Stomach smooth muscle (tissue), 2 donors: ENCODE measurements around the gene ZNF423.

Source experiments
- H3K27ac ChIP-seq: one replicate; pipeline ENCODE4 v1.7.0; 2013; ENCODE audit warnings: mild to moderate bottlenecking, low read length, inconsistent platforms
- H3K27me3 ChIP-seq, 2 donors: one replicate each; pipeline ENCODE4 v1.7.0; 2013; ENCODE audit warnings: low read length in 2 of 2; ENCODE audit not compliant: insufficient read depth in 2 of 2, control insufficient read depth in 1 of 2
- H3K36me3 ChIP-seq, 2 donors: one replicate each; pipeline ENCODE4 v1.7.0; 2013; ENCODE audit warnings: low read length in 2 of 2; ENCODE audit not compliant: control insufficient read depth in 2 of 2, insufficient read depth in 2 of 2
- H3K4me1 ChIP-seq: one replicate; pipeline ENCODE4 v1.7.0; 2013; ENCODE audit warnings: low read length; ENCODE audit not compliant: control insufficient read depth, insufficient read depth
- H3K4me3 ChIP-seq, 2 donors: one replicate each; pipeline ENCODE4 v1.7.0; 2013; ENCODE audit warnings: low read length in 2 of 2
- H3K9ac ChIP-seq, 2 donors: one replicate each; pipeline ENCODE4 v1.7.0; 2013; ENCODE audit warnings: low read length in 2 of 2, mild to moderate bottlenecking in 1 of 2
- H3K9me3 ChIP-seq, 2 donors: one replicate each; pipeline ENCODE4 v1.7.0; 2013; ENCODE audit warnings: low read length in 2 of 2; ENCODE audit not compliant: control insufficient read depth in 2 of 2
- donor health status: healthy.
- donor health status: Pancreatic carcinoma.

The ZNF423 gene

DNA sequence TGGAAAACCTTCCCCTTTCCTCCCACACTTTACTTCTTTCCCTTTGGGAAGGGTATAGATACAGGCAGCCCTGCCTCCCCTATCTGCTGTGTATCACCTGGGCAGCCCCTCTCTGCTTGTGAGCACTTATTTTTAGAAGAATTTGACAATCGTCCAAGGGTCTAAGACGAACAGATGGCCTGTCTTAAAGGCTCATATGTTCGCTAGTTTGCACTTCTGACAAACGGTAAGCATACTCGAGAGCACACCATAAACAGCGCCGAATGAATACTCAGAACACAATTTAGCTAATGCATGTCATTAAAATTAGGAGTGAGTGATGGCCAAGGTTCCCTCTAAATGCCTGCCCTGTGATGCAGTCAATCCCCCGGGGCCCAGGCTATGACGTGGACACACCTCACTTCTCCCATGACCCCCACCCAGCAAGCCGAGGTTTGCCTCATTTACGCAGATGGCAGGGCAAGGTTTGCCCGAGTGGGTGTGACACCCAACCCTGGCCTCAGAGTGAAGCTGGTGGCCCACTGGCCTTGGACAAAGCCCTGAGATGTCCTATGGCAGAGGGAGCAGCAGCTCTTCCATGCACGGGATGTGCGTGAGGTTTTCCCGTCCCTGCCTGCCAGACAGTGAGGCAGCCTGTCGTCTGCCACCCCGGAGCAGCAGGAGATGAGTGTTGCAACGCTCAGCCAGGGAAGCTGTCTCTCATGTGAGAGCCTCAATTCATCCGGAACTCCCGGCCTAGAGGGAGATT, 357.1 kb downstream of the ZNF423 start:
- Histone ChIP-seq H3K27ac (no peak overlapping the region), H3K9me3 (no peaks in the 10 kb centered on the region), H3K36me3 (peaks cover 0 to 2% of the 10 kb centered on the region in 2 donors), H3K27me3 (no peaks in the 10 kb centered on the region), H3K9ac (no peak overlapping the region), H3K4me3 (no peak overlapping the region), H3K4me1 (peaks cover 2% of the 10 kb centered on the region)

GRCh38 chr16:49498264-49498663, 357.6 kb downstream of the ZNF423 start:
- Histone ChIP-seq H3K27ac (no peak overlapping the region), H3K36me3 (peaks cover 0 to 2% of the 10 kb centered on the region in 2 donors), H3K27me3 (no peaks in the 10 kb centered on the region), H3K4me1 (peaks cover 2% of the 10 kb centered on the region), H3K4me3 (no peak overlapping the region), H3K9ac (no peak overlapping the region), H3K9me3 (no peaks in the 10 kb centered on the region)

GRCh38 chr16:49497466-49497865, 358.4 kb downstream of the ZNF423 start:
- H3K4me1 ChIP-seq, result peaks cover 5% of the 10 kb centered on the region
- no peak overlapping the region for H3K4me3 ChIP-seq
- no peaks in the 10 kb centered on the region for H3K9me3 ChIP-seq
- peaks cover 0 to 2% of the 10 kb centered on the region in 2 donors for H3K36me3 ChIP-seq
- H3K27me3 ChIP-seq, result no peaks in the 10 kb centered on the region
- H3K27ac ChIP-seq, result no peak overlapping the region
- no peak overlapping the region for H3K9ac ChIP-seq

DNA sequence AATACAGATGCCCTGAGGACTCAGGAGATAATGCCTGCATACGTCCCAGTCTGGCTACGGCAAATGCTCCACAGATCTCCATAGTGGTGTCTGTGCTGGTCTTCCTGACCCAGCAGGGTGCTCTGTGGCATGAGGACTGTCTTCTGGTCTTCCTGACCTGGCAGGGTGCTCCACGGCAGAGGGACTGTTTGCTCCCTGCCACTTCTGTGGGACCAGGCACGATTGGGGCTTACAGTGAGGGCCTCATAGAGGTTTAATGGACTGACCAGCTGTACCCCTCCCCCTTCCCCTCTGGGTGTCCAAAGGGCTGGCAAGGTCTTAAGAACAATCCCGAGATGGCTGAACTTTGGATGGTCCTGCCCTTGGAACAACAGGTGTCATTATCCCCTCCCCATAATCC, 359.3 kb downstream of the ZNF423 start:
- Histone ChIP-seq H3K36me3 (peaks cover 0 to 2% of the 10 kb centered on the region in 2 donors), H3K4me3 (no peak overlapping the region), H3K9me3 (no peaks in the 10 kb centered on the region), H3K27me3 (no peaks in the 10 kb centered on the region), H3K4me1 (peaks cover 9% of the 10 kb centered on the region), H3K9ac (no peak overlapping the region), H3K27ac (no peak overlapping the region)

GRCh38 chr16:49495596-49496355, 360.1 kb downstream of the ZNF423 start:
- Histone ChIP-seq H3K9ac (no peak overlapping the region), H3K27ac (no peak overlapping the region), H3K9me3 (no peaks in the 10 kb centered on the region), H3K36me3 (peaks cover 0 to 2% of the 10 kb centered on the region in 2 donors), H3K4me3 (no peak overlapping the region), H3K4me1 (peaks cover 9% of the 10 kb centered on the region), H3K27me3 (no peaks in the 10 kb centered on the region)

GRCh38 chr16:49494891-49495566, 360.9 kb downstream of the ZNF423 start:
- no peak overlapping the region for H3K9ac ChIP-seq
- no peaks in the 10 kb centered on the region for H3K27me3 ChIP-seq
- no peaks in the 10 kb centered on the region for H3K9me3 ChIP-seq
- H3K36me3 ChIP-seq, result peaks cover 0 to 2% of the 10 kb centered on the region in 2 donors
- H3K4me3 ChIP-seq, result no peak overlapping the region
- peaks cover 9% of the 10 kb centered on the region for H3K4me1 ChIP-seq
- H3K27ac ChIP-seq, result no peak overlapping the region

- H3K9me3 ChIP-seq, result no peaks in the 10 kb centered on the region
- peaks cover 0 to 2% of the 10 kb centered on the region in 2 donors for H3K36me3 ChIP-seq
- H3K4me3 ChIP-seq, result no peak overlapping the region
- no peaks in the 10 kb centered on the region for H3K27me3 ChIP-seq
- H3K27ac ChIP-seq, result no peak overlapping the region
- H3K4me1 ChIP-seq, result peaks cover 9% of the 10 kb centered on the region
- H3K9ac ChIP-seq, result no peak overlapping the region
Measured at GRCh38 chr16:49494474-49494873, 361.4 kb downstream of the ZNF423 start.

GRCh38 chr16:49493836-49494235, 362.1 kb downstream of the ZNF423 start:
- H3K36me3 ChIP-seq, result peaks cover 0 to 2% of the 10 kb centered on the region in 2 donors
- peaks cover 9% of the 10 kb centered on the region for H3K4me1 ChIP-seq
- no peak overlapping the region for H3K9ac ChIP-seq
- no peak overlapping the region for H3K27ac ChIP-seq
- H3K27me3 ChIP-seq, result no peaks in the 10 kb centered on the region
- H3K9me3 ChIP-seq, result no peaks in the 10 kb centered on the region
- no peak overlapping the region for H3K4me3 ChIP-seq

DNA sequence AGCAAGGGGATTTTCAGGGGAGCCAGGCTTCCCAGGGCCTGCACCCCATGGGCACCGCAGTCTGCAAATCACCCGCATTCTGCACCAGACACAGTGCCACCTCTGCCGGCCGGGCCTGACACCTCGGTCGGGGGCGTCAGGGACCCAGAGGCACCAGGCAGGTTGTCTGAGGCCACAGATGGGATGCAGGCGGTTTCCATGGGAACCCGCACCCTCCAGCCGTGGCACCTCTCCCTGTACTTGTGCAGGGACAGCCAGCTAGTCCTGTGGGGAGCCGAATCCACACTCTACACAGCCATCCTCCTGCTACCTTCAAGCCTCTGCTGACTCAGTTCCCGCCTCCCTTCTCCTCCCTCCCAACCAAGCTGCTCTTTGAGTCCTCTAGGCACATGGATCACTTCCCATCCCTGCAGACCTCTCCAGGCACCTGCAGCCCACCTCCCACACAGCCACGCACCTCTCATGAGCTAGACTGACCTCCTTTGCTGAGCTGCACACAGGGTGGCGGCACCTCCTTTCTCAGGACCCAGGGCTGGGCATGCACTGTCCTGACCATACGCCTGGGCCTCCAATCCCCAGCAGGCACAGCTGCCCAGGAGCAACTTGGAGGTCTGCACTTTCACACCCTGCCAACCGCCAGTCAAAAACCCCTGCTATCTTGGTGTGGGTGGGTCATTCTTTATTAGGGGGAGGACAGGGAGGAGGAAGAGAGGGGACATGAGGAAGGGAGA, 362.9 kb downstream of the ZNF423 start:
- Histone ChIP-seq H3K27ac (no peak overlapping the region), H3K27me3 (no peaks in the 10 kb centered on the region), H3K36me3 (peaks cover 0 to 2% of the 10 kb centered on the region in 2 donors), H3K4me3 (peak overlapping the region in 1 of 2 donors; percentile 59), H3K9ac (no peak overlapping the region), H3K4me1 (peaks cover 9% of the 10 kb centered on the region), H3K9me3 (no peaks in the 10 kb centered on the region)
